ENCODE results near the gene CMIP.

DNA sequence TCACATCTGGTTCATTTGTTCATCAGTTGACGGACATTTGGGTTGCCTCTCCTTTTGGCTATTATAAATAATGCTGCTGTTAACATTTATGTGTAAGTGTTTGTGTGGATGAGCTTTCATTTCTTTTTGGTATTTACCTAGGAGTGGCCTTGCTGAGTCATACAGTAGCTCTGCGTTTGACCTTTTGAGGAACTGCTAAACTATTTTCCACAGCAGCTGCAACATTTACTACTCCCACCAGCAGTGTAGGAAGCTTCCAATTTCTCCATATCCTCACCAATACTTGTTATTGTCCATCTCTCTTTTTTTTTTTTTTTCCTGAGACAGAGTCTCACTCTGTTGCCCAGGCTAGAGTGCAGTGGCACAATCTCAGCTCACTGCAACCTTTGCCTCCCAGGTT lies 313.8 kb downstream of the CMIP start:
- TF ChIP-seq, protein P1, sequence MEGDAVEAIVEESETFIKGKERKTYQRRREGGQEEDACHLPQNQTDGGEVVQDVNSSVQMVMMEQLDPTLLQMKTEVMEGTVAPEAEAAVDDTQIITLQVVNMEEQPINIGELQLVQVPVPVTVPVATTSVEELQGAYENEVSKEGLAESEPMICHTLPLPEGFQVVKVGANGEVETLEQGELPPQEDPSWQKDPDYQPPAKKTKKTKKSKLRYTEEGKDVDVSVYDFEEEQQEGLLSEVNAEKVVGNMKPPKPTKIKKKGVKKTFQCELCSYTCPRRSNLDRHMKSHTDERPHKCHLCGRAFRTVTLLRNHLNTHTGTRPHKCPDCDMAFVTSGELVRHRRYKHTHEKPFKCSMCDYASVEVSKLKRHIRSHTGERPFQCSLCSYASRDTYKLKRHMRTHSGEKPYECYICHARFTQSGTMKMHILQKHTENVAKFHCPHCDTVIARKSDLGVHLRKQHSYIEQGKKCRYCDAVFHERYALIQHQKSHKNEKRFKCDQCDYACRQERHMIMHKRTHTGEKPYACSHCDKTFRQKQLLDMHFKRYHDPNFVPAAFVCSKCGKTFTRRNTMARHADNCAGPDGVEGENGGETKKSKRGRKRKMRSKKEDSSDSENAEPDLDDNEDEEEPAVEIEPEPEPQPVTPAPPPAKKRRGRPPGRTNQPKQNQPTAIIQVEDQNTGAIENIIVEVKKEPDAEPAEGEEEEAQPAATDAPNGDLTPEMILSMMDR (IDR thresholded peaks at IDR 0.05) = no peak
- no peak for TF ChIP-seq POLR2A (IDR thresholded peaks at IDR 0.05)

All from thyroid gland (tissue), 4 donors.